Hepatocyte (in vitro differentiated cells): Measurements from ENCODE around the gene CISD3. TPM values are rescaled to one million over a fixed set of nuclear protein-coding genes. Genes with fewer than 3 reads are reported as not detected.

Experiments
- DNase-seq: peaks from one replicate; pipeline ENCODE4 v3.0.0-alpha.2; 2016; ENCODE audit warnings: low spot score
- H2AFZ ChIP-seq: fragments of 200-600 bp; sonication (generic); 2 replicates; pipeline ENCODE4 v1.6.0; 2016; ENCODE audit warnings: antibody characterized with exemption, mild to moderate bottlenecking
- H3K27ac ChIP-seq: fragments of 200-600 bp; sonication (generic); 2 replicates; pipeline ENCODE4 v1.5.1; 2016; ENCODE audit warnings: mild to moderate bottlenecking
- H3K27me3 ChIP-seq: fragments of 200-600 bp; sonication (generic); 2 replicates; pipeline ENCODE4 v1.6.1; 2016
- H3K36me3 ChIP-seq: fragments of 200-600 bp; sonication (generic); replicated peaks from 2 replicates; pipeline ENCODE4 v1.5.1; 2016; ENCODE audit warnings: low read depth; ENCODE audit not compliant: insufficient read depth
- H3K4me1 ChIP-seq: fragments of 200-600 bp; sonication (generic); 2 replicates; pipeline ENCODE4 v1.5.1; 2016; ENCODE audit warnings: mild to moderate bottlenecking, moderate library complexity; ENCODE audit not compliant: insufficient read depth
- H3K4me2 ChIP-seq: fragments of 200-600 bp; sonication (generic); 2 replicates; pipeline ENCODE4 v1.6.0; 2016
- H3K4me3 ChIP-seq: fragments of 200-600 bp; sonication (generic); 2 replicates; pipeline ENCODE4 v1.5.1; 2016; ENCODE audit warnings: mild to moderate bottlenecking
- H3K79me2 ChIP-seq: fragments of 200-600 bp; sonication (generic); 2 replicates; pipeline ENCODE4 v1.6.0; 2017; ENCODE audit warnings: mild to moderate bottlenecking
- H3K9me2 ChIP-seq: fragments of 200-600 bp; sonication (generic); replicated peaks from 2 replicates; pipeline ENCODE4 v1.6.0; 2017; ENCODE audit warnings: mild to moderate bottlenecking; ENCODE audit not compliant: insufficient read depth
- H3K9me3 ChIP-seq: fragments of 200-600 bp; sonication (generic); 2 replicates; pipeline ENCODE4 v1.5.1; 2016; ENCODE audit warnings: low read depth, mild to moderate bottlenecking
- H4K20me1 ChIP-seq: fragments of 200-600 bp; sonication (generic); 2 replicates; pipeline ENCODE4 v1.6.0; 2016; ENCODE audit warnings: mild to moderate bottlenecking; ENCODE audit not compliant: insufficient read depth, poor library complexity, severe bottlenecking
- CTCF ChIP-seq: fragments of 200-600 bp; sonication (generic); IDR thresholded peaks from 2 replicates; pipeline ENCODE4 v1.5.1; 2016; ENCODE audit warnings: antibody characterized with exemption, mild to moderate bottlenecking; ENCODE audit not compliant: poor library complexity
- EZH2 ChIP-seq: fragments of 200-600 bp; sonication (generic); IDR thresholded peaks from 2 replicates; pipeline ENCODE4 v1.6.1; 2016; ENCODE audit warnings: antibody characterized with exemption, mild to moderate bottlenecking, borderline replicate concordance
- EZH2phosphoT487 ChIP-seq: fragments of 200-600 bp; sonication (generic); IDR thresholded peaks from one replicate; pipeline ENCODE4 v1.6.1; 2018; ENCODE audit warnings: antibody characterized with exemption, mild to moderate bottlenecking, low read depth, moderate library complexity; ENCODE audit not compliant: unreplicated experiment, severe bottlenecking
- WGBS: methylation state at CpG from one replicate; pipeline ENCODE4 v1.1.6; 2016; ENCODE audit warnings: low lambda C conversion rate; ENCODE audit errors: missing lambda C conversion rate; 5-methylcytosine and 5-hydroxymethylcytosine counted together
- polyA plus RNA-seq: library from polyadenylated mRNA; unstranded; fragments of >200 nt; fragmentation: Nextera tagmentation; extraction: Ambion mirVana; gene quantifications from 2 replicates; pipeline ENCODE4 v1.2.1, GENCODE V29; 2016
- total RNA-seq: library from RNA; depleted of rRNA; stranded (reverse); fragments of >200 nt; gene quantifications from 2 replicates; pipeline ENCODE4 v1.2.3, GENCODE V29; 2014

Gene CISD3
- total and polyA plus RNA-seq, 2 experiments from 2014 or later, result 5.0 to 37.0 TPM

GRCh38 chr17:38709104-38709820 lies 20.9 kb upstream of the CISD3 start:
- Histone ChIP-seq H3K36me3 (no peaks in the 10 kb centered on the region), H3K4me1 (peaks cover 7% of the 10 kb centered on the region), H3K4me2 (no peak overlapping the region), H3K27ac (no peak overlapping the region), H3K9me3 (no peaks in the 10 kb centered on the region), H3K27me3 (no peaks in the 10 kb centered on the region), H2AFZ (no peak overlapping the region), H3K79me2 (peaks cover 36% of the 10 kb centered on the region), H3K4me3 (no peak overlapping the region), H4K20me1 (peaks cover 21% of the 10 kb centered on the region), H3K9me2 (no peaks in the 10 kb centered on the region)
- WGBS, result 94% methylated on average over 18 of the region's 18 CpGs
- DNase-seq, result no peak
- TF ChIP-seq EZH2phosphoT487 (no peak), EZH2 (no peak), CTCF (no peak)

DNA sequence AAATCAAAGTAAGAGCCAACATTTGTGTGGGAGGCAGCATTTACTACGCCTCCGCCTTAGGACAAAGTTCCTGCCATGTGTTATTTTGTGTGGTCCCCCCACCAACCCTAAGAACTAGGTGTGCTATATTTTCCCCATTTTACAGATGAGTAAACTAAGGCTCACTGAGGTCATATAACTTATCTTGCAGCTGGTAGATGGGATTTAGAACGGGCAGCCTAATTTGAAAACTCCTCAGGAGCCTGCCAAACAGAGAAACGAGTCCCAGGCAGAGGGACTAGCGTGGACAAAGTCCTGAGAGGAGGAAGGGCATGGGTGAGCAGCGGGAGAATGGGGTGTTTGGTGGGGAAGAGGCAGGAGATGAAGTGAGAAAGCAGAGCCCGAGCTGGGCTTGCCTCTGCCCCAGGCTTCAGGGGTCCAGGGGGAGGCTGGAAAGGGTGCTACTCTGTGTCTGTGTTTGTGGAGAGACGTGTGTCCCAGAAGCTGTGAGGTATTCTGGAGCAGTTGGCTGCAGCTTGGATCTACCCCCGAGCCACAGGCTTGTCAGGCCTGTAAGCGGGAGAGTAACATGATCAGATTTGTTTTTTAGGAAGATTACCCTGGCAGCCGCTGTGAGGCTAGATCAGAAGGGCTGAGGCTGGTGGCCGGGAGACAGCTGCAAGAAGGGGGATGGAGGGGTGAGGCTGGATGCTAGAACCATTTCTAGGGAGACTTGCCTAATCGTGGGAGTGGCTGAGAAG lies 20.1 kb upstream of the CISD3 start:
- peaks cover 31% of the 10 kb centered on the region for H3K79me2 ChIP-seq
- no peak overlapping the region for H3K4me2 ChIP-seq
- no peaks in the 10 kb centered on the region for H3K9me2 ChIP-seq
- no peaks in the 10 kb centered on the region for H3K27me3 ChIP-seq
- H3K36me3 ChIP-seq, result no peaks in the 10 kb centered on the region
- H3K4me1 ChIP-seq, result peaks cover 7% of the 10 kb centered on the region
- no peak overlapping the region for H3K27ac ChIP-seq
- no peaks in the 10 kb centered on the region for H3K9me3 ChIP-seq
- no peak overlapping the region for H3K4me3 ChIP-seq
- 76% methylated on average over 13 of the region's 13 CpGs for WGBS
- no peak for TF ChIP-seq CTCF
- TF ChIP-seq EZH2phosphoT487, result no peak
- no peak for TF ChIP-seq EZH2
- peaks cover 21% of the 10 kb centered on the region for H4K20me1 ChIP-seq
- no peak for DNase-seq
- no peak overlapping the region for H2AFZ ChIP-seq

DNA sequence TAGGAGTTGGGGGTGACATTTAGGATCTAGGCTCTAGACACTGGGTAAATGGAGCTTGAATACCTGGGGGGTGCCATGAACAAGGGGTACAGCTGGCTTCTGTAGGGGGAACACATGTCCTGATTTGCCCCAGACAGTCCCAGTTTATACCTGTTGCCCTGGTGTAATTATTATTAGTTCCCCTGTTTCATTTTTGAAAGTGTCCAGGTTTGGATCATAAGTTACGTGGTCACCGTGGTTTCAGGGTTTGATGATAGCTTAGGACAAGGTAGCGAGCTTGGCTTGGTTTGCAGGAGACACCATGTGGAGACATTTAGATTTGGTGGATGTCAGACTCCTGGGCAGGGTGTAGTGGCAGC lies 19.6 kb upstream of the CISD3 start:
- TF ChIP-seq CTCF (no peak), EZH2 (no peak), EZH2phosphoT487 (no peak)
- Histone ChIP-seq H4K20me1 (peaks cover 21% of the 10 kb centered on the region), H3K36me3 (no peaks in the 10 kb centered on the region), H3K79me2 (peaks cover 31% of the 10 kb centered on the region), H3K4me2 (no peak overlapping the region), H3K4me1 (peaks cover 7% of the 10 kb centered on the region), H3K27ac (no peak overlapping the region), H3K27me3 (no peaks in the 10 kb centered on the region), H3K9me3 (no peaks in the 10 kb centered on the region), H3K9me2 (no peaks in the 10 kb centered on the region), H3K4me3 (no peak overlapping the region), H2AFZ (no peak overlapping the region)
- no peak for DNase-seq
- WGBS, result 100% methylated on average over 3 of the region's 3 CpGs
